K562 (cell line): ENCODE results near the gene PDE4A. TPM values are rescaled to one million over a fixed set of nuclear protein-coding genes. Genes with fewer than 3 reads are reported as not detected.
A peak's percentile ranks its signal among the peaks of the same experiment; 100 is the strongest.

Experiments
- ELF4 ChIP-seq: fragments of 450-650 bp; formaldehyde crosslinking; IDR thresholded peaks from 2 replicates; pipeline ENCODE4 v1.4.0; 2022; ENCODE audit warnings: missing genetic modification characterization
- KAT2B ChIP-seq: IDR thresholded peaks from one replicate; pipeline ENCODE4 v1.6.1; 2012; ENCODE audit warnings: low read depth, mild to moderate bottlenecking, control low read depth, inconsistent platforms, low read length, moderate library complexity
- KAT8 ChIP-seq: fragments of 450-650 bp; IDR thresholded peaks from 2 replicates; pipeline ENCODE4 v1.6.1; 2016; ENCODE audit warnings: low read depth, mild to moderate bottlenecking
- MEIS2 ChIP-seq: fragments of 450-650 bp; IDR thresholded peaks from 2 replicates; pipeline ENCODE4 v1.6.1; 2014; ENCODE audit warnings: mild to moderate bottlenecking; ENCODE audit not compliant: partially characterized antibody
- MTF1 ChIP-seq: fragments of 250-450 bp; sonication (Bioruptor Pico); IDR thresholded peaks from 2 replicates; pipeline ENCODE4 v1.9.0; 2021; ENCODE audit warnings: moderate library complexity, mild to moderate bottlenecking, inconsistent platforms, borderline replicate concordance
- NR3C1 ChIP-seq: sonication (generic); formaldehyde crosslinking; IDR thresholded peaks from 2 replicates; pipeline ENCODE4 v1.8.1; 2022; ENCODE audit warnings: missing genetic modification reagents
- ZNF644 ChIP-seq: fragments of 200-800 bp; sonication (Bioruptor generic); IDR thresholded peaks from 2 replicates; pipeline ENCODE4 v1.6.1; 2016; ENCODE audit warnings: low read depth, missing genetic modification characterization, missing compliant biosample characterization
- ZSCAN32 ChIP-seq: fragments of 450-650 bp; formaldehyde crosslinking; IDR thresholded peaks from 2 replicates; pipeline ENCODE4 v1.4.0; 2020; ENCODE audit warnings: mild to moderate bottlenecking, moderate library complexity
- polyA plus RNA-seq, 8 experiments: library from polyadenylated mRNA; depleted of rRNA in 4 of 8; stranded (reverse) in 5 of 8; unstranded in 3 of 8; fragments of >200 nt; fragmentation: Nextera tagmentation in 2 of 8; fragmentation: Illumina TruSeq in 1 of 8; extraction: Ambion mirVana in 2 of 8; extraction: Trizol in 1 of 8; gene quantifications; 2 replicates each; pipeline versions ENCODE4 v1.2.1 to v1.2.3, GENCODE V29; 2011 to 2014; ENCODE audit warnings: inconsistent platforms in 1 of 8, missing spikeins in 1 of 8
- total RNA-seq, 7 experiments: library from RNA; depleted of rRNA in 6 of 7; stranded (reverse); fragments of >200 nt in 6 of 7; fragmentation: Illumina TruSeq in 2 of 7; extraction: Trizol in 2 of 7; gene quantifications; 2 replicates each; pipeline versions ENCODE4 v1.2.1 to v1.2.3, GENCODE V29; 2011 to 2021; ENCODE audit warnings: low replicate concordance in 1 of 7
- TF ChIP-seq, protein P1 (sequence below): sonication (generic); formaldehyde crosslinking; IDR thresholded peaks from 2 replicates; pipeline ENCODE4 v1.8.1; 2023; ENCODE audit warnings: missing genetic modification reagents, mild to moderate bottlenecking, borderline replicate concordance
- TF ChIP-seq, protein P2 (sequence below), 2 experiments: IDR thresholded peaks; 2 replicates each; pipeline ENCODE4 v1.6.1; 2012; ENCODE audit warnings: improper control_type of control experiment in 2 of 2, low read depth in 2 of 2, low read length in 2 of 2, borderline replicate concordance in 1 of 2

PDE4A gene
- total and polyA plus RNA-seq, 9 of the 15 experiments (the other 6 are each of a cell fraction or from before 2014, with no cell fraction given): 0.66 to 26.9 (median 4.6) TPM

DNA sequence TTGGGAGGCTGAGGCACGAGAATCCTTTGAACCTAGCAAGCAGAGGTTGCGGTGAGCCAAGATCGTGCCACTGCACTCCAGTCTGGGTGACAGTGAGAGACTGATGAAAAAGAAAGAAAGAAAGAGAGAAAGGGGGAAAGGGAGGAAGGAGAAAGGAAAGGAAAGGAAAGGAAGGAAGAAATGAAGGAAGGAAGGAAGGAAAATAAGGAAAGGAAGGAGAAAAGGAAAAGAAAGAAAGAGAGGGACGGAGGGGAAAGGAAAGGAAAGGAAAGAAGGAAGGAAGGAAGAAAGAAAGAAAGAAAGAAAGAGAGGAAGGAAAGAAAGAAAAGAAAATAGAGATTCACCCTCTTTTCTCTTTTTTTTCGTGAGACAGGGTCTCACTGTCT, 8.7 kb downstream of the PDE4A start (continued):
- 0 out of 2 replicates have a peak, but pooled peaks have one; percentile 57 for TF ChIP-seq ELF4 (CRISPR knock-in tag)
- no peak for TF ChIP-seq ZNF644 (tag)
- TF ChIP-seq, protein P1, sequence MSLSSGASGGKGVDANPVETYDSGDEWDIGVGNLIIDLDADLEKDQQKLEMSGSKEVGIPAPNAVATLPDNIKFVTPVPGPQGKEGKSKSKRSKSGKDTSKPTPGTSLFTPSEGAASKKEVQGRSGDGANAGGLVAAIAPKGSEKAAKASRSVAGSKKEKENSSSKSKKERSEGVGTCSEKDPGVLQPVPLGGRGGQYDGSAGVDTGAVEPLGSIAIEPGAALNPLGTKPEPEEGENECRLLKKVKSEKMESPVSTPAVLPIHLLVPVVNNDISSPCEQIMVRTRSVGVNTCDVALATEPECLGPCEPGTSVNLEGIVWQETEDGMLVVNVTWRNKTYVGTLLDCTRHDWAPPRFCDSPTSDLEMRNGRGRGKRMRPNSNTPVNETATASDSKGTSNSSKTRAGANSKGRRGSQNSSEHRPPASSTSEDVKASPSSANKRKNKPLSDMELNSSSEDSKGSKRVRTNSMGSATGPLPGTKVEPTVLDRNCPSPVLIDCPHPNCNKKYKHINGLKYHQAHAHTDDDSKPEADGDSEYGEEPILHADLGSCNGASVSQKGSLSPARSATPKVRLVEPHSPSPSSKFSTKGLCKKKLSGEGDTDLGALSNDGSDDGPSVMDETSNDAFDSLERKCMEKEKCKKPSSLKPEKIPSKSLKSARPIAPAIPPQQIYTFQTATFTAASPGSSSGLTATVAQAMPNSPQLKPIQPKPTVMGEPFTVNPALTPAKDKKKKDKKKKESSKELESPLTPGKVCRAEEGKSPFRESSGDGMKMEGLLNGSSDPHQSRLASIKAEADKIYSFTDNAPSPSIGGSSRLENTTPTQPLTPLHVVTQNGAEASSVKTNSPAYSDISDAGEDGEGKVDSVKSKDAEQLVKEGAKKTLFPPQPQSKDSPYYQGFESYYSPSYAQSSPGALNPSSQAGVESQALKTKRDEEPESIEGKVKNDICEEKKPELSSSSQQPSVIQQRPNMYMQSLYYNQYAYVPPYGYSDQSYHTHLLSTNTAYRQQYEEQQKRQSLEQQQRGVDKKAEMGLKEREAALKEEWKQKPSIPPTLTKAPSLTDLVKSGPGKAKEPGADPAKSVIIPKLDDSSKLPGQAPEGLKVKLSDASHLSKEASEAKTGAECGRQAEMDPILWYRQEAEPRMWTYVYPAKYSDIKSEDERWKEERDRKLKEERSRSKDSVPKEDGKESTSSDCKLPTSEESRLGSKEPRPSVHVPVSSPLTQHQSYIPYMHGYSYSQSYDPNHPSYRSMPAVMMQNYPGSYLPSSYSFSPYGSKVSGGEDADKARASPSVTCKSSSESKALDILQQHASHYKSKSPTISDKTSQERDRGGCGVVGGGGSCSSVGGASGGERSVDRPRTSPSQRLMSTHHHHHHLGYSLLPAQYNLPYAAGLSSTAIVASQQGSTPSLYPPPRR (CRISPR knock-in tag): no peak
- TF ChIP-seq KAT2B: no peak
- TF ChIP-seq KAT8: no peak
- TF ChIP-seq MEIS2: no peak
- TF ChIP-seq MTF1 (CRISPR knock-in tag): no peak
- TF ChIP-seq ZSCAN32 (CRISPR knock-in tag): no peak
- TF ChIP-seq, protein P2, sequence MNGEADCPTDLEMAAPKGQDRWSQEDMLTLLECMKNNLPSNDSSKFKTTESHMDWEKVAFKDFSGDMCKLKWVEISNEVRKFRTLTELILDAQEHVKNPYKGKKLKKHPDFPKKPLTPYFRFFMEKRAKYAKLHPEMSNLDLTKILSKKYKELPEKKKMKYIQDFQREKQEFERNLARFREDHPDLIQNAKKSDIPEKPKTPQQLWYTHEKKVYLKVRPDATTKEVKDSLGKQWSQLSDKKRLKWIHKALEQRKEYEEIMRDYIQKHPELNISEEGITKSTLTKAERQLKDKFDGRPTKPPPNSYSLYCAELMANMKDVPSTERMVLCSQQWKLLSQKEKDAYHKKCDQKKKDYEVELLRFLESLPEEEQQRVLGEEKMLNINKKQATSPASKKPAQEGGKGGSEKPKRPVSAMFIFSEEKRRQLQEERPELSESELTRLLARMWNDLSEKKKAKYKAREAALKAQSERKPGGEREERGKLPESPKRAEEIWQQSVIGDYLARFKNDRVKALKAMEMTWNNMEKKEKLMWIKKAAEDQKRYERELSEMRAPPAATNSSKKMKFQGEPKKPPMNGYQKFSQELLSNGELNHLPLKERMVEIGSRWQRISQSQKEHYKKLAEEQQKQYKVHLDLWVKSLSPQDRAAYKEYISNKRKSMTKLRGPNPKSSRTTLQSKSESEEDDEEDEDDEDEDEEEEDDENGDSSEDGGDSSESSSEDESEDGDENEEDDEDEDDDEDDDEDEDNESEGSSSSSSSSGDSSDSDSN (IDR thresholded peaks at IDR 0.05; ENCODE audit: borderline replicate concordance in 1 of 2, low read depth in 2 of 2, low read length in 2 of 2): no peak
- no peak for TF ChIP-seq NR3C1 (CRISPR knock-in tag)
